GM08714 (cell line): ENCODE data around the gene SMC1A.
"Not testable (repeated sequence)": the region's sequence is repeated elsewhere in the genome, so short reads cannot be mapped to it uniquely, and the experiment has no call there.

Source experiments
- H3K4me3 ChIP-seq: fragments of 200-500 bp; sonication (Bioruptor generic); 2 replicates; pipeline ENCODE4 v1.5.1; 2014; ENCODE audit warnings: mild to moderate bottlenecking, low read length, inconsistent platforms
- ZNF274 ChIP-seq: IDR thresholded peaks from 2 replicates; pipeline ENCODE4 v1.6.1; 2012; ENCODE audit warnings: mild to moderate bottlenecking, low read depth, low read length

SMC1A gene

DNA sequence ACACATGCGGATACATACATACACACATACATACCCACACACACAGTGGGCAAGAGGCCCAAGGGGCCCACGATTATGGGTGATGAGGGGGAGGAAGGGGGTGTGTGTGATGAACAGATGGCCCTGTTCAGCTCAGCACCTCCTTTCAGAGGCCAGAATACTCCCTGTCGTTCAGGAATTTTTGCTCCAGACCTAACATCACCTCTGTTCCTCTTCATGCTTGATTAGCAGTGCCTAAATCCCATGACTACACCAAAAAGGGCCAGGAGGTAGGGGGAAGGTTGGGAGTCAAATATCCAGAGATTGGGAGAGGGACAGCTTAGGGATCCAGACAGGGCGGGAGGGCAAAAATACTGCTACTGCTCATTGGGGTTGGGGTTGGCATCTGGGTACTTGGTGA lies 42.7 kb downstream of the SMC1A start:
- no peak overlapping the region for H3K4me3 ChIP-seq
- no peak for TF ChIP-seq ZNF274

DNA sequence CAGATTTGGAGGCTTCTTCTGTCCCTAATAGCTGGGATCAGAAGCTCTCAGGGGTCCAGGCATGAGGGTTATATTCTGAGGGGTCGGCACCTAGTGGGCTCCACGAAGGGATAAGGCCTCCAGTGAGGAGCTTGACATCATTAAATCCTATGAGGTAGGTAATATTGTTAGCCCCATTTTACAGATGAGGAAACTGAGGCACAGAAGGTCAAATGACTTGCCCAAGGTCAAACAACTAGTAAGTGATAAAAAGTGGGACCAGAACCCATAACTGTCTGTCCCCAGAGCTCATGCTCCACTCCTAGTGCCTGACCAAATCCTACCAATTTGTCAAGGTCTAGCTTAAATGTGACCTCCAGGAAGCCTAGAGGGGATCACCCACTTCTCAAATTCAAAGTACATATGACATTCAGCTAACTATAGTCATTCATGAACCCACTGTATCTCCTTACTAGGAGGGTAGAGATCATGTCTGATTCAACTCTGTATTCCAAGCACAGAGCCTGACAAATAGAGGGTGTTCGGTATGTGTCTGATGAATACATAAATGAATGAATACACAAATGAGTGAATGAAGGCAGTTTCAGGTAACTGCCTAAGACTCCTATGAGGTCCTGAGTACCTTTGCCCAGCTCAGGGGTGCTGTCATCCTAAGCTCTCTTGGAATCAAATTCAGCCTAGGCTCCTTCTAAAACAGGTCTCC lies 43.3 kb downstream of the SMC1A start:
- TF ChIP-seq ZNF274: no peak
- no peak overlapping the region for H3K4me3 ChIP-seq

DNA sequence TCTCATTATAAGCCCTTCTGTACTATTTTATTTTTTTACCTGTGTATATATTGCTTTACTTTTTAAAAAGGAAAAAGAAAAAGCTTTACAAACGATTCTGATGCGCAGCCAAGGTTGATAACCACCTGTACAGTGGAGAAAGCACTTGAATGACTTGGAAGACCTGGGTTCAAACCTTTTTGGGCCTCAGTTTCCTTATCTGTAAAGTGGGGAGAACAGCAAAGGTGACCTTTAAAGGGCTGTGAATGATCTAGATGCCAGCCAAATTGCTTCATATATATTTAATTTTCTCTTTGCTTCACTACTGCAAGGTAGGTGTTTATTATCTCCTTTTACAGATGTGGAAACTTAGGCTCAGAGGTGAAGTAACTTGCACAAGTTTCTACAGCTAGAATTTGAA lies 45.0 kb downstream of the SMC1A start:
- H3K4me3 ChIP-seq: no peak overlapping the region
- TF ChIP-seq ZNF274: no peak

DNA sequence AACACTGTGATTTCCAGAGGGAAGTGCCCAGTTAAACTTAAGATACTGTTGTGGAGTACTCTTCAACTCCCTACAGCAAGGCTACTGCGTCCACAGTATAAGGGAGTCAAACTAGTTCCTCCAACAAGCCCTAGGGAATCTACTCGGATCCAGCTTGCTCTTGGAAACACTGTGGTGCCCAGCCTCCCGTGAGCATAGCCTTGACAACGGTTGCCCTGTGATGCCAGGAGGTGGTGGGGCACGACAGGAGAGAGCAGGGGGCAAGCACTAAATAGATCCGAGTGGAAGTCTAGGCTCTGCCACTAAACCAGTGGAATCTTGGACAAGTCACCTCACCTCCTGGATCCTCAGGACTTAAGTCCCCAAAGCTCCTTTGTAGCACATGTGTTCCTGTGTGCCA lies 45.6 kb downstream of the SMC1A start:
- H3K4me3 ChIP-seq: no peak overlapping the region
- TF ChIP-seq ZNF274: no peak

DNA sequence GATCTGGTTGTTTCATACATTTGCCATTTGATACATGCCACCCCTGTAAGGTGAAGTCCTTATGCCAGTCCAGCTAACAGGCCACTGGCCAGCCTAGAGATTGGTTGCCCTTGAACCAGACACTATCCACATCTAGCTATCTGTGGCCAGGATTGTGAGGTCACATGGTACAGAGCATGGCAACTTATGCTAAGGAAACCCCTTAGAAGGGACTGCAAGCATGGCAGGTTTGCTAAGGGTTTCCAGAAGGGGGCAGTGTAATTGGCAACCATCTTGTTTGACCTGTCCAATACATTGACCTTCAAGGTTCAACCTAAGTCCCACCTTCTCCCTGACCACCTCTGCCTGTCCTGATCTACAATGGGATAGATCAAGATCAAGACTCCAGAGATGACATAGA lies 47.5 kb downstream of the SMC1A start:
- no peak for TF ChIP-seq ZNF274
- no peak overlapping the region for H3K4me3 ChIP-seq

DNA sequence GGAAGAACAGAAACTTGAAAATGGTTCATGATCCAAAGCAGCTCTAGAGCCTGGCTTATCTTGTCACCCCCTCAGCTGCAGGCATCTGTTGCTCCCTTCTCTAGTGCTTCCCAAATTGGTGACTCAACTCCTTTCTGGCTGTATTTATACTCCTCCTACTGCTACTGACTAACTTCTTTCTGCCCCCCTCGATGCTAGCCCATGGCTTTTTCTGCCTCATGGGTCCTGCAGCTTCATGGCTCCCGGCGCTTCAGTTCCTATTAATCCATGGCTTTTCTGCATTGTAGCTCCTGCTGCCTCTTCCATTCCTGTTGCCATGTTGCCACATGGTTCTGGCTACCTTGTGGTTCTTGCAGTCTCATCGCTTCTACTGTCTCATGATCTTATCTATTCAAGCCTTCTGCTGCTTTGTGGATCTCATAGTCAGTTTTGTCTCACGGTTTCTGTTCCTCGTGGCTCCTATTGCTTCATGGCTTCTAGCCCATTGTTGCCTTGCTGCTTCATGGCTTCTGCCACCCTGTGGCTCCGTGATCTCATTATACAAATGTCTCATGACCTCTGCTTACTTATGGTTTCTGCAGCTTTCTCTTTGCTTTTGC lies 48.1 kb downstream of the SMC1A start:
- TF ChIP-seq ZNF274: no peak
- no peak overlapping the region for H3K4me3 ChIP-seq

DNA sequence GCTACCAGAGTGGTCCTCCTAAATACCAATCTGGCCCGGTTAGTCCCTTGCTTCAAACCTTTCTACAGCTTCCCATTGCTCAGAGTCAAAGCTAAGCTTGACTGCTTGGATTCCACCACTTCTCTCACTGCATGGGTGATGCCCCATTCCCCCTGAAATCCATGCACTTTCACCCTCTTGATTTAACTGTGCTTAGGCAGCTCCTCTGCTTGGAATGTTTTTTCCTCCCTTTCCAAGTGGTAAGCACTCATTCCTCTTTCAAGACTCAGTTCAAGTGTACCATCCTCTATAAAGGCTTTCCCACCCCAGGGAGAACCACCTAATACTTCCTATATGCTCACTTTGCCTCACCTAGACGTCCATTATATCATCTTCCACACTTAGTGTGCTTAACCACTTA lies 49.1 kb downstream of the SMC1A start:
- no peak overlapping the region for H3K4me3 ChIP-seq

DNA sequence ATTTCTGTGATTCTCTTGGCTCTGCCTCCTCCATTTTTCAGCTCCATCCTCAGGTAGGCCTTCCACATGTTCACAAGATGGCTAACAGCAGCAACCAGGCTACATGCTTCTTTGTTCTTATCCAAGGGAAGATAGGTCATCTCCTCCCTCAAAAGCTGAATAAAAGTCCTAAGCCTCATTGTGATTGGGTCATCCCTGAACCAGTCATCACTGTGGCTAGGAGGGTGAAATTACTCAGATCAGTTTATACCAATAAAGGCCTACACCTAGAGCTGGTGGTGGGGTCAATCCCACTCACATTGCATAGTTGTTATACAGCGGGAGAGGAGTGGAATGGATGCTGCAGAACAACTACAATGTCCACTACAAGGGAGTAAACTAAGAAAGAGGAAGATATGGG lies 56.0 kb downstream of the SMC1A start:
- not testable (repeated sequence) for H3K4me3 ChIP-seq

More for the DNA sequence above, 49.1 kb downstream of the SMC1A start:
- no peak for TF ChIP-seq ZNF274

DNA sequence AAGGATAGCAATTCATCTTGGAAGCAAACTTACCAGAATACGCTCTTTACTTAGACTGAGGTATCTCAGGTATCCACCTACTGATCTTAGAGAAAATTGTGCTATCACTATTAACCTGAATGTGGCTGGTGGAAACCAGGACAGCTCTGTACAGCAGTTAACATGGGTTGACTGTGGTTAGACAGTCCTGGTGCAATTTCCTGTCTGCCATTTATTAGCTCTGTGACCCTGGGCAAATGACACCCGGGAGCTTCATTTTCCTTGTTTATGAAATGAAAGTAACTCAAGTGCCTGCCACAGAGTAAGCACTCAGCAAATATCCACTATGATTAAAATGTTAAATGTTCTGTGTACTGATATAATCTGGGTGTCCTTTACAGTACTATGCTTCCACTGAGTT lies 60.0 kb downstream of the SMC1A start:
- TF ChIP-seq ZNF274: no peak
- no peak overlapping the region for H3K4me3 ChIP-seq

DNA sequence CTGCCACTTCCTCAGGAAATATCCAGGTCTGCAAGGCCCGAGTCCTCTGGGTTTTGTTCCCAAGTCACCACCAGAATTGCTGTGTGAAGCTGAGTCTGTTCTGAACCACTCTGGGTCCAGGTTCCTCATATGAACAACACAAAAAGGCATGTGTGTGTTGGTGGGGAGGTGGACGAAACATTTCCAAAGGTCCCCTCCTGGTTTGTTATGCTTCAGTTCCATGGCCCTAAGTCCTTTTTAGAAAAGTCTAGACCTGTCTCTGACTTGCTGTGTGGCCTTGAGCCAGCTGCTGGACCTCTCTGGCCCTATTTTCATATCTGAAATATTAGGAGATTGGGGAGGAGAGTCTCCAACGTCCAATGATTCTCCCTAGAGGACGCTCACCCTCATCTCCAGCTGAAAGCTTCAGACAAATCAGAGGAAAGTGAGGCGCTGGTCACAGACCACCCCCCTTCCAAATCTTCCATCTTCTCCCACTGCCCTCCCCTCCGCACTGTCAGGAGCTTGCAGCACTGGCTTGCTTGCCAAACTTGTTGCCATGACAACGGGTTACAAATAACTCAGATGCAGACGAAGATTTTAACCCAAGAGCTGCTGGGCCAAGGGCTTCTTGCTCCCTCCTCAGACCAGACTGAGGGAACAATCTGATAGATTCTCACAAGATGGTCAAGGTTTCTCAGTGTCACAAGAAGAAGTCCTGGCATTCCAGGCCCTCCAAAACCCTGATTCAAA lies 64.5 kb downstream of the SMC1A start:
- TF ChIP-seq ZNF274: no peak
- H3K4me3 ChIP-seq: no peak overlapping the region

DNA sequence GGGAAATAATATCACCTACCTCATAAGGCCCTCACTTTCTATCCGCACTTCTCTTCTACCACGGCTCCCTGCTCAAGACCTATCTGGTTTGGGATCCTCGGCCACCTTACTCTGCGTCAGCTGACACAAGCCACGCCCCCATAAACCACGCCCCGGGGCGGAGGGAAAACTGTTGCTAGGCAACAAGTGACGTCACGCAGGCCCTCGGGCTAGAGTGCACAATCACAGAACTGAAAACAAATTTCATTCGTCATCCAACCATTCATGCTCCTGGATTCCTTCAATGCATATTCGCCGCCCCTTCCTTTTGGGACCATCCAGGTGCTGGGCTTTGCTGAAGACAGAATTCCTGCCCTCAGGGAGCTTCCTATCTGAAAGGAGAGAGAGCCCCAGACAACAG lies 66.3 kb downstream of the SMC1A start:
- no peak overlapping the region for H3K4me3 ChIP-seq
- no peak for TF ChIP-seq ZNF274

DNA sequence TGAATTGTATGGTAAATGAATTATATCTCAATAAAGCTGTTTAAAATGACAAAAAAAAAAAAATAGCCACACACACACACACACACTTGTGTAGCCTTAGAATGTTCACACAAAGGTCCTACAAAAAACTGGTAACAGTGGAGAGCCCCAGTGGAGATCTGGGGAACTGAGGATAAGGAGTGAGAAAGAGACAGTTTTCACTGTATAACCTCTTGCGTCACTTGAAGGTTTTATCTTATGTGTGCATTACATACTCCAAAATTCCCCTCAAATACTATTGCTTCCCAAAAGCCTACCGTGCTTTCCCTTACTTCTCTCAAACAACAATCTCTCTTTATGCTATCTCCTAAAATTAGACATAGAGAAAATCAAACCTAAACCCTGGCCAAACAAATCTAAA lies 67.8 kb downstream of the SMC1A start:
- TF ChIP-seq ZNF274: no peak
- H3K4me3 ChIP-seq: no peak overlapping the region

DNA sequence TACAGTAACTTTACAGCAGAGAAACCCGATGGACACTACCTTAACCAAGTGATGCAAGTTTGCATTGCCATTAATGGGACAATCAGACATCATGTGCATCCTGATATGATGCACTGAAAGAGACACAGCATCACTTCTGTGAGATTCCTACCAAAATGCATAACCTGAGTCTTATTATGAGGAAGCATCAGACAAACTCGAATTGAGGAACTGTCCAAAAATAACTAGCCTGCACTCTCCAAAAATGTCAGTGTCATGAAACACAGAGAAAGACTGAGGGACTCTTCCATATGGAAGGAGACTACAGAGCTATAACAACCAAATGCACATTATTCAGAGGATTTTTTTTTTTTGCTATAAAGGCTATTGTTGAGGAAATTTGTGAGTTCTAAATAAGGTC lies 74.5 kb downstream of the SMC1A start:
- no peak for TF ChIP-seq ZNF274
- no peak overlapping the region for H3K4me3 ChIP-seq

DNA sequence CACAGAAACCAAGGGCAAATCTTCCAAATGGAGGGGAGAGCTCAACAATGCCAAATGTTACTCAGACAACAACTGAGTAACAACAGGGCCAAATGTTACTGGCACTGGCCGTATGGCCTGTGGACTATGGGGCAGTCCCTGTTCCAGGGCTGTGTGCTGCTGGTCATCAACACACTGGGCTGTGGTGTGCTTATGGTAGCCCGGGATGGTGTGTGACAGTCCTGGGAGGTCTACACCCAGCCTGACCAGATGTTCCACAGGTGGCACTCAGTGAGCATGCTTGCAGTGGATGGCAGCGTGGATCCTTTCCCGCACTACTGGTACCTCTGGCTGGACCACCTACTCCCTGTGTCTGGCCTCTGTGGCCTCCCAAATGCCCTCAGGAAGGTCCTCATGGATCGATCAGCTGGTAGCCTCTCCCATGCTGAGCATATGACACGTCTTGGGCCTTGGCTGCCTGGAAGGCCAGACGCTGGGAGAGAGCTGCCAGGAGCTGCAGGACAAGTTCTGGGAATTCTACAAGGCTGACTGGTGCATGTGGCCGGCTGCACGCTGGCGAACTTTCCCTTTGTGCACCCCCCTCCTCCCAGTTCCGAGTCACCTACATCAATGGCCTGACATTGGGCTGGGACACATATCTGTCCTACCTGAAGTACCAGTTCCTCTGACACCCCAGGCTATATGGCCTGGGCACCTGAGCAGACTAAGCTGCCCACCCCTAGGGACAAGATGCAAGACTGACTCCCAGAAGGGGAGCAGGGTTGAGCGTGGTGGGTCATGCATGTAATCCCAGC lies 81.4 kb downstream of the SMC1A start:
- no peak overlapping the region for H3K4me3 ChIP-seq
- no peak for TF ChIP-seq ZNF274
